CD4-positive, alpha-beta T cell treated with Interleukin-17A for 1 hour (primary cell): Measurements from ENCODE around the gene RBM33.
"Not testable (repeated sequence)": the region's sequence is repeated elsewhere in the genome, so short reads cannot be mapped to it uniquely, and the experiment has no call there.

Source experiments
- DNase-seq: peaks from one replicate; pipeline ENCODE4 v3.0.0-alpha.2; 2020

The RBM33 gene

DNA sequence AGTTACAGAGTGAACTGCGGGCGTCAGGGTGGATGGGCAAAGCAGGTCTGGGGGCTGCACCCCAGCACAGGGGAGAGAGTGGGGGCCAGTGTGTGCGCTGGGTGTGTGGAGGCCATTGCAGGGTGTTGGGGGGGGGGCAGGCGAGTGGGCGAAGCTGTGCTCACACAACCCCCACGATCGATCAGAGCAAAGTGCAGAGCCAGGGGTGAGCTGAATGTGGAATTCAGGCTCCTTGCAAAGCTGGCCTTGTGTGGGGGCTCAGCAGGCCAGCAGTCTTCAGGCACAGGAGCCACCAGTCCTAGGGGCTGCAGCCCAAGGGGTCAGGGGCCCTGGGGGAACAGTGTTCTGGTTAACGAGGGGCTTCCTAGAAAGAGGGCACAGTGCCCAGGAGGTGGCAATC is 168.7 kb downstream of the RBM33 start:
- DNase-seq = no peak

DNA sequence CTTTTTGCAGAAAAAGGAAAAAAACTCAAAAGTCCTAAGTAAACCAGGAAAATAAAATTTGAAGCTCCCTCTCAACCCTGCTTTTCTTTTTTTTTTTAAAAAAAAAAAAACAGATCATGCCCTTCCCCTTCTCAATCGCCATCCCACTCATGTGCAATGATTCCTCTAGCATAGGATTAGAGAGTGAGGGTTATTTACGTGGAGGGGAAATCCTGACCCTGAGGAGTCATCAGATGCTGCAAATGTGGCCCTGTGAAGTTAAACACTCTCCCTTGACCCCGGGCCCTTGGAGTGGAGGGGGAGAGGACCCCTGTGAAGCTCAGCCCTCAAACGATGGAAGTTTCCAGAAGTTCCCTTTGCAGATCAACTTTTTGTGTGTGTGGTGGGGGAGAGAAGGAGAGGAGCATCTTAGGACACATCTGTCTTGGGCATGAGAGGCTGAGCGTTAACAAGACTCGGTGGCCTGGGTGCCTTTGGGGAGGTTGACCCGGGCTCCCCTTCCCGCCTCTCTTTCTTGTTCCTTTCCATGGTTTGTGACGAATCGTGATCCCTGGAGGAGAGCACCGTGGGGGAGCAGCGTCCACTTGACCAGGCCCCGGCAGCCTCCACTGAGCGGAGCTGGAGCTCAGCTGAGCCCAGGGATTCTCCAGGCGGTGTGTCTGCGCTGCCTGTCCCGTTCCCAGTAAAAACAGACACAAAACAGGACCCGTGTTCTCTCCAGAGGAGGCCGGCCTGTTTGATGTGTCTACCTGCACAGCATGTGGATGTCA is 169.3 kb downstream of the RBM33 start:
- DNase-seq = no peak

DNA sequence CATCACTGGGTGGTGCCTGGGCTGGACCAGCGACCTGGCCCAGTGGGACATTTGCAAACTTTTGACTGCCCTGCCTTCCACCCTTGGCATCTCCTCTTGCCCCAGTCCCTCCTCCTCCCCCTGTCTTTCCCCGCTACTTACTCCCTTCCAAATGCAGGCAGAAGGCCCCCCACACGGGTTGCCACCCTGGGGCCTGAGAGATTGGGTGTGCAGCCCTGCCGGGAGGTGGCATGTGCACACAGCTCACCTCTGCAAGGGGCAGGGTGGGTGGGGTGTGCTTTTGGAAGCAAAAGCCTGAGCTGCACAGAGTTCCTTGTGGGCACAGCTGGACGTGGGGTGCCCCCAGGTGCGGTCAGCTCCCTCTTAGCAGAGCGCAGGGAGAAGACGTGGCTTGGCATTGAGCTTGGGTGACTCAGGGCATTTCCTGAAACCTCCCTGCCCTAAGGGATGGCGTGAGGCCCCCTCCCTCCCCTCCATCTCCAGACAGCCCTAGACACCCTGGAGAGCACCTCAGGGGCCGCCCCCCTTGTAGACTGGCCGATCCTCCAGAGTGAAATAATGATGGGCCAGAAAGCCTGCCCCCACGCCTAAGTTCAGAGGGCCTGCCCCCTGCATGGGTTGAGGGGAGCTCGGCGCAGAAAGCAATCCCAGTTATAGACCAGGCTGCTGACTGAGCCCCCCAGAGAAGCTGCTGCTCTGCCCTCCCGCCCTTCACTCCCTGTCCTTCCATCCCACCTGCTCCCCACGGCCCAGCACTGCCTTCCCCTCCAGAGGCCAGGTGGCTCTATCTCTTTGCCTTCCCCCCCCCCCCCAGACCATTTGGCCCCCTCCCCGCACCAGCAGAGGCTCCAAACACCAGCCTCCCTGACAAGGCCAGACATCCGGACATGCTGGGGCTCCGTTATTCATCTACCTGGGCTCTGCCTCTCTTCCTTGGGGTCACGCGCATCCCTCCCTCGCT is 170.1 kb downstream of the RBM33 start:
- no peak for DNase-seq

- DNase-seq = peak; percentile 54
These were observed 171.1 kb downstream of the RBM33 start for GRCh38 chr7:155815332-155816191.

DNA sequence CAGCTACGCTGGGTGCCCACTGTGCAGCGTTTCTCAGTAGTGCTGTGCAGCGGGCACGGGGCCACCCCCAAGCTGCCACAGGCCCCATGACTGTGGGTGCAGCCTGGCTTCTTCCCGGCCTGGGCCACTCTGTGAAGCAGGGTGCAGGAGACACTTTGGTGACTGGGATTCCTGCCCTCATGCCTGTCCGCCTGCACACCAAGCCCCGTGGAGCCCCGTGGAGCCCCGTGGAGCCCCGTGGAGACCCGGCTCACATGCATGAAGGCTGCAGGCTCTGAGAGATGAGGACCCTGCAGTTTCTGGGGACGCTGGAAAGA is 171.7 kb downstream of the RBM33 start:
- DNase-seq = no peak

GRCh38 chr7:155816996-155817395 is 172.5 kb downstream of the RBM33 start:
- no peak for DNase-seq

- not testable (repeated sequence) for DNase-seq
These were observed 173.1 kb downstream of the RBM33 start for GRCh38 chr7:155817515-155817914.

DNA sequence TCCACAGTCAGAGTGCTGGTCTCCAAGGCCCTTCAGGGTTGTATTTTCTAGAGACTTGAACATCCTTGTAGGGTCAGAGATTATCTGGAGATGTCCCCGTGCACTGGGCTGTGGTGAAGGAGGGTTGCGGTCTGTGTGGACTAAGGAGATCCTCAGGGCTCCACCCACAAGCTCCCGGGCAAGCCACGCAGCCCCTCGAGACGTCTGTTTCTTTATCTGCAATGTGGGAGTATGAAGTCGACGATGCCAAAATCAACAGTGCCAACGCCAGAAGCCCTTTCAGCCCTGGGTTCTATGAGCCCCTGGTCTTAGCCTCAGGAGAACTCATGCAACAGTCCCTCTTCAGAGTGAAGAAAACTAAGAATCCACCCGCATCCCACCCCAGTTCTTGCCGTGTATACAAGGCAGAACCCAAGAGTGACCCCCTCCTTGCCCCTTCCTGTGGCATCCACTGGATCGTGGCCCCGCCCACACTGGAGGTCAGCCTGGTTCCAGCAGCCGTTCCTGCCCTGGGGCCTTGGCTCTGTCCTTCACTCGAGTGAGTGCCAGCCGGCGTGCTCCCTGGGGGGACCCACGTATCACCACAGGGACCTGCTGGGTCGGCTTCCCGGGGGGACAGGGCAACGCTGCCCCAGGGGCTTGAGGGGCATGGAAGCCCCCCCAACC is 173.8 kb downstream of the RBM33 start:
- DNase-seq = no peak

- DNase-seq = no peak
These were observed 174.3 kb downstream of the RBM33 start for GRCh38 chr7:155818820-155819168.

GRCh38 chr7:155819186-155819585 is 174.7 kb downstream of the RBM33 start:
- DNase-seq = no peak

- DNase-seq = no peak
These were observed 175.8 kb downstream of the RBM33 start for GRCh38 chr7:155820246-155820645.

GRCh38 chr7:155820788-155821187 is 176.3 kb downstream of the RBM33 start:
- DNase-seq = no peak

- no peak for DNase-seq
These were observed 177.4 kb downstream of the RBM33 start for GRCh38 chr7:155821851-155822250.

DNA sequence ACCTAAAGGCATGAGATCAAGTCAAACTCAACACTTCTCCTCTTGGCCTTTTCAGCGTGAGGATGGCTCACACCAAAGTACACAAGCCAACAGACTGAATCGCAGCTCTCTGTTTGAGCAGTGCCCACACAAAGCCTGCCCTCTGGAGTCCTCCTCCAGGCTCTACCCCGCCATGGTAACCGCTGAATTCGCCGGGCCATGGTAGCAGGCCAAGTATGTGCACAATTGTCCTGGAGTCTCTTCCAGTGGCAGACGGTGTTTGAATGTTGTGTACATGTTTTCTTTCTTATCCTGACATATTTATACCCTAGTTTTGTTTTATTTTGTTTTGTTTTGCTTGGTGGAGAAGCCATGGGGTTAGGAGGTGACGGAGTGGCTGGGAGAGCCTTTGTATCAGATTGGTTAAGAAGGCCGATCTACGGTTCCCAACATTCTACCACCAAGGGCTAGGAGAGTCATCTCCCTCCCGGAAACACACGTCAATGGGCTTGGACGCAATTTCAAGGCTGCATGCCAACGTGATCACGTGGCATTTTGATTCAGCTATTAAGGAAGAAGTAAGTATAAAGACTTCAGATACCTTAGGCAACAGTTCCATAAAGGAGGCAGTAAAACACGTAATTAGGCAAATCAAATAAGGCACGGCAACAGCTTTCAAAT is 179.9 kb downstream of the RBM33 start:
- no peak for DNase-seq

- no peak for DNase-seq
These were observed 180.9 kb downstream of the RBM33 start for GRCh38 chr7:155825336-155825735.

- DNase-seq = no peak
These were observed 185.5 kb downstream of the RBM33 start for GRCh38 chr7:155829796-155830470.
